A673 (cell line): ENCODE measurements around the gene INPP4B.

ENCODE experiments used
- EZH2 ChIP-seq: fragments of 200-600 bp; sonication (generic); IDR thresholded peaks from 2 replicates; pipeline ENCODE4 v1.6.1; 2017; ENCODE audit warnings: borderline replicate concordance, low read depth, mild to moderate bottlenecking, mixed read lengths, antibody characterized with exemption, low read length; ENCODE audit not compliant: poor library complexity, severe bottlenecking
- TF ChIP-seq, protein P1 (sequence below): fragments of 300-800, 200-600 bp; sonication (generic); conservative IDR thresholded peaks from 2 replicates; pipeline ENCODE4 v1.5.1; 2017; ENCODE audit warnings: low read depth, mild to moderate bottlenecking, antibody characterized with exemption, low read length, moderate library complexity, mixed read lengths

DNA sequence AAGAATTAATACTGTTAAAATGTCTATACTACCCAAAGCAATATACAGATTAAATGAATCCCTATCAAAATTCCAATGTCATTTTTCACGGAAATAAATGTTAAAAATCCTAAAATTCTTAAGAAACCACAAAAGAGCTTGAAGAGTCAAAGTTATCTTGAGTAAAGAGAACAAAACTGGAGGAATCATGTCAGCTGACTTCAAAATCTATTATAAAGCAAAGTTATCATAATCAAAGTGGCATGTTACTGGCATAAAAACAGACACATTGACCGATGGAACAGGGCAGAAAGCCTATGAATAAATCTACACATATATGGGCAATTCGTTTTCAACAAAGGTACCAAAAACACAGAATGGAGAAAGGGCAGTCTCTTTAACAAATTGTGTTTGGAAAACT, 579.0 kb downstream of the INPP4B start:
- TF ChIP-seq, protein P1, sequence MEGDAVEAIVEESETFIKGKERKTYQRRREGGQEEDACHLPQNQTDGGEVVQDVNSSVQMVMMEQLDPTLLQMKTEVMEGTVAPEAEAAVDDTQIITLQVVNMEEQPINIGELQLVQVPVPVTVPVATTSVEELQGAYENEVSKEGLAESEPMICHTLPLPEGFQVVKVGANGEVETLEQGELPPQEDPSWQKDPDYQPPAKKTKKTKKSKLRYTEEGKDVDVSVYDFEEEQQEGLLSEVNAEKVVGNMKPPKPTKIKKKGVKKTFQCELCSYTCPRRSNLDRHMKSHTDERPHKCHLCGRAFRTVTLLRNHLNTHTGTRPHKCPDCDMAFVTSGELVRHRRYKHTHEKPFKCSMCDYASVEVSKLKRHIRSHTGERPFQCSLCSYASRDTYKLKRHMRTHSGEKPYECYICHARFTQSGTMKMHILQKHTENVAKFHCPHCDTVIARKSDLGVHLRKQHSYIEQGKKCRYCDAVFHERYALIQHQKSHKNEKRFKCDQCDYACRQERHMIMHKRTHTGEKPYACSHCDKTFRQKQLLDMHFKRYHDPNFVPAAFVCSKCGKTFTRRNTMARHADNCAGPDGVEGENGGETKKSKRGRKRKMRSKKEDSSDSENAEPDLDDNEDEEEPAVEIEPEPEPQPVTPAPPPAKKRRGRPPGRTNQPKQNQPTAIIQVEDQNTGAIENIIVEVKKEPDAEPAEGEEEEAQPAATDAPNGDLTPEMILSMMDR = no peak
- TF ChIP-seq EZH2 = no peak
